HG03521 (cell line): ENCODE measurements around the gene PTX3.

ENCODE experiments used
- ATAC-seq: cut with Tn5 transposase; IDR thresholded peaks from one replicate; pipeline ENCODE4 v1.9.1; 2021; ENCODE audit warnings: mild to moderate bottlenecking, moderate library complexity; ENCODE audit not compliant: unreplicated experiment

The PTX3 gene

GRCh38 chr3:157420606-157421130 lies 16.0 kb upstream of the PTX3 start:
- no peak for ATAC-seq

- no peak for ATAC-seq
These were observed 13.3 kb upstream of the PTX3 start for GRCh38 chr3:157423337-157423736.

DNA sequence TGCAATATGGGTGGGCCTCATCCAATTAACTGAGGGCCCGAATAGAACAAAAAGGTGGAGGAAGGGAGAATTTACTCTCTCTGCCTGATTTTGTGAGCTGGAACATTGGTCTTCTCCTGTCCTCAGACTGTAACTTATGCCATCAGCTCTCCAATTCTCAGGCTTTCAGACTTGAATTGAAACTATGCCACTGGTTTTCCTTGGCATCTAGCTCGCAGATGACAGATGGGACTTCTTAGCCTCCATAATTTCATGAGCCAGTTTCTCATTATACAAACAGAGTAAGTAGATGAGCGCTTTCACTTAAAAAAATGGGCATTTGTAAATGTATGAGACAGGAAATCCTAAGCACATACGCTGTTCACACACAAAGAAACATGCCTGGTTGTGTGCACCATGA lies 8.7 kb upstream of the PTX3 start:
- ATAC-seq, result no peak

DNA sequence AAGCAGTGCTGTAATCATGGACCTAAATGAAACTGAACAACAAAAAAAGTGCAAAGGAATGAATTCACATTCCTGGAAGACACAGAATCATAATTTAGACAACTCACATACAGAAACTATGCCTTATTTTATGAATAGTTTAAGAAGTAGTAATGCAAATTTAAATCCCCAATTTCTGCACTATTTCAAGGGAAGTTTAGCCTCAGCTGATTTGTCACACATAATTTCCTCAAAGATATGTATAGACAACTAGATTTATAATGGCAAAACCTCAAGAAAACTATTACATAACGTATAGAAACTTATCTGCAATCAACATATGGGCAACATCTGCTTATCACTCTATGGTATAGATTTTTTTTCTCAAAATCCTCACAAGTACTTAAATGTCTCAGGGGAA lies 7.8 kb upstream of the PTX3 start:
- ATAC-seq, result no peak

DNA sequence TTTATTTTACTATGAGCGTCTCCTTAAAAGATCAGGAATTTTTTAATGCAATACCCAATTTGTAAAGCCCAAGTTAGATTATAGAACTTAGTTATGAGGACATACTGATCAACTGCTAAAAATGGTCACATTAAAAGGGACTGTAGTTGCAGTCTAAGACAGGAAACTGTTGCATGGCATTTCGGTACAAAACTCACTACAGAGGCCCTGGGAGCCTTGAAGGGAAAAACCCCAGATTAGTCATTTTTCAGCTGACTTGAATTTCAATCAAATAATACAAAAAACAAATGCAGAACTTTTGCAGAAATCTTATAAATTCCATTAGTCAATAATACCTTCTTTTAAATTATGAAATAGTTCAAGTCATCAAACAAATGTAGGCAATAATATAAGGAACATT lies 6.9 kb upstream of the PTX3 start:
- ATAC-seq, result no peak

DNA sequence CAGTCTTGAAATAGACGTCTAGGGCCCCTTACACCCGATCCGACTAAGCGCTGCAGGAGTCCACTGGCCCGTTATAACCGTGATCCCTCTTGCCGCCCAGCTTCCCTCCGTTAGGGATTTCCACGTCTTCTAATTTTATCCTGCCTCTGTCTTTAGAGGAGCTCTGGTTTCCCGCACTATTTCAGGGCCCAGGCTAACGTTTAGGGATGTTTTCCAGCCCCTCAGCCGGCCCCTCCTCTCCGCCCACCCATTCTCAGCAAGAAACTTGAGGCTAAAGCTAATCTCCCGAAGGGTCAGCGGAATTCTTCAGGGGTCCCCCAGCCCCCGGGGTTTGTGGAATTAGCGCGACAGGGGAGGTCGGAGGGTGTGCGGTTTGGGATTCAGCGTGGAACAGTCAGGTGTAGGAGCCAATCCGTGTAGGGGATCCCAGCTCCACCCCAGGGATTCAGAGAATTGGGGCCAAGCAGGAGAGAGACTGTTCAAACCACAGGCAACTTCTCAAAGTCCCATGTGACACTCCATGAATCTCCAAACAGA lies 1.6 kb downstream of the PTX3 start:
- ATAC-seq, result no peak

GRCh38 chr3:157441102-157441624 lies 4.5 kb downstream of the PTX3 start:
- no peak for ATAC-seq

DNA sequence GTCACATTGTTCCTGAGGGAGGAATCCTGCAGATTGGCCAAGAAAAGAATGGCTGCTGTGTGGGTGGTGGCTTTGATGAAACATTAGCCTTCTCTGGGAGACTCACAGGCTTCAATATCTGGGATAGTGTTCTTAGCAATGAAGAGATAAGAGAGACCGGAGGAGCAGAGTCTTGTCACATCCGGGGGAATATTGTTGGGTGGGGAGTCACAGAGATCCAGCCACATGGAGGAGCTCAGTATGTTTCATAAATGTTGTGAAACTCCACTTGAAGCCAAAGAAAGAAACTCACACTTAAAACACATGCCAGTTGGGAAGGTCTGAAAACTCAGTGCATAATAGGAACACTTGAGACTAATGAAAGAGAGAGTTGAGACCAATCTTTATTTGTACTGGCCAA lies 6.1 kb downstream of the PTX3 start:
- ATAC-seq, result no peak

- ATAC-seq, result no peak
These were observed 7.5 kb downstream of the PTX3 start for GRCh38 chr3:157443905-157444796.

- no peak for ATAC-seq
These were observed 8.1 kb downstream of the PTX3 start for GRCh38 chr3:157444797-157445184.

DNA sequence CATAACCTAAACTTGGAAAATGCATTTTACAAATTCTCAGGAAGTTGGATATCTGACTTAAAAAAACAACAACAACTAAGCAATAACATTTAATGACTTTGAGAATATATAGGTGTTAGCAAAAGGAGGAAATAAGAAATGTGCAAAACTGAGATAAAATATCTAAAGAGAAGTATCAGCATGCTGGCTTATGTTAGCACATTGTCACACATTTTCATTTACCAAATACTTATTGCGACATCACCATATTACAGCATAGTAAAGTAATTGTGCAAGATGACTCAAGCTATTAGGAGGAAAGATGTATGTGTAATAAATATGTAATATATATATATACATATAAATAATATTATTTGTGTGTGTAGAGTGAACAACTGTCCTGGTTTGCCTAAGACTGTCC lies 9.2 kb downstream of the PTX3 start:
- ATAC-seq, result no peak

- ATAC-seq, result no peak
These were observed 10.5 kb downstream of the PTX3 start for GRCh38 chr3:157447026-157447694.

GRCh38 chr3:157452097-157452496 lies 15.4 kb downstream of the PTX3 start:
- no peak for ATAC-seq

GRCh38 chr3:157453824-157454223 lies 17.2 kb downstream of the PTX3 start:
- ATAC-seq, result no peak

- no peak for ATAC-seq
These were observed 23.1 kb downstream of the PTX3 start for GRCh38 chr3:157459706-157460105.

DNA sequence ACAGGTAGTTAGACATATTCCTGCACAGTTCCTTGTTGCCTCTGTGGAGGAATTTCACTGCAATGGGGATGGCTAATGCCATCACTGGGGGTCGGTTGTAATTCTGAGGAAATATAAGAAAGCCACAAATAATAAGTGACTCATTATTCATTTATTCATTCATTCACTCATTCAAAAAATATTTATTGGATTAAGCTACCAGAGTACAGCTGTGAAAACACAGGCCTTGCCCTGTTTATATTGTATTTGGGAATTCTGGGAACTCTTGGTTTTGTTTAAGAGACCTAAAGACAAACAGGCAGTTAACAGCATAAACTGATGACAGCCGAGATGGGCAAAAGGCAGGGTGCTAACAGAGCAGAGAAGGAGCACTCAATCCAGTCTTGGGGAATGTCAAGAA lies 23.6 kb downstream of the PTX3 start:
- no peak for ATAC-seq

GRCh38 chr3:157463816-157464215 lies 27.2 kb downstream of the PTX3 start:
- ATAC-seq, result no peak

DNA sequence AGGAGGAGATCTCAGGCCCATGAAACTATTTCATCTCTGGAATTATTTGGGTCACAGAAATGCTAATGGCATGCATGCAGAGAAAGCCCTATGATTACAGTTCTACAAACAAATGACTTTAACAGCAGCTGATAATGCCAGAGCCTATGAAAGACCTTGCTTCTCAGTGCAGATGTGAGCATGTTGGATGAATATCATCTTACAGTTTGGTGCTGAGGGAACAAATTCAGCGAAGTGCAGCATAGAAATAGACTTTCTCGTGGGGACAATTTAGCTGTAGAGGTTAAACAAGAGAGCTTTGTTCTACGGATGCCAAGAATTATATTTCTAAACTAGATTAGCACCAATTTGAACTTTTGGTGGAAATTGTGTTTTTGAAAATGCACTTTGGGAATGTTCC lies 27.7 kb downstream of the PTX3 start:
- ATAC-seq, result no peak

GRCh38 chr3:157465741-157466140 lies 29.1 kb downstream of the PTX3 start:
- no peak for ATAC-seq

- no peak for ATAC-seq
These were observed 30.6 kb downstream of the PTX3 start for GRCh38 chr3:157467200-157467599.

DNA sequence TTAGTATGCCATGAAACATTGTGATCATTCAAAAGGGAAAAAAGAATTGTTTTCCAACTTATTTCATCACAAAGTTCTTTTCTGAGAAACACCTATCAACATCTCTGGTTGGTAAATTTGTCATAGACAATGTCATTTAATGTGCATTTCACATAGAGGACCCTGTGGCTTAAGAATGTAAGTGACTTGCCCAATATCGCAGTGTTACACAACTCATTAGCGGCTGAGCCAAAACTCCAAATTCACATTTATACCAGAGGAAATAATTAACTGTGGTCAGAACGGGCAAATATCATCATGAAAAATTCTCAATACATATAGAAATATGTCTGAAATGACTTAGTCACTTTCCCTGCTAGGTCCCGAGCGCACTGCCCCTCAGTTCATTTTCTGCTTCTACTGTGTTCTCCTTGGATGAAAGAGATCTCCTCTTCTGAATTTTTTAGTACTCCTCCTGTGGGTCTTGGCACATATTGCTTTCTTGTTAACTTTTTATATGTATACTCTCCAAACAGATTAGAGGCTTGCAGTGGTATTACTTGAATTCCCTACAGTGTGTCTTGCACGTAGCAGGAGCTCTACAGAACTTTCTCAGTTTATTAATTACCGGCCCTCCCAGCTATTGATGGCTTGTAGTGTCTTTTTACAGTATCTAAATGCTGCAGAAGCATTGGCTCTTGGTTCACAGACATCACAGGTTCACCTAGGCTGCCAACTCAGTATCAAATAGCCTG lies 33.1 kb downstream of the PTX3 start:
- no peak for ATAC-seq
